HepG2 (cell line): ENCODE measurements around the gene DNM3. TPM values are rescaled to one million over a fixed set of nuclear protein-coding genes. Genes with fewer than 3 reads are reported as not detected.

Source experiments
- ATF1 ChIP-seq: IDR thresholded peaks from 2 replicates; pipeline ENCODE4 v1.6.1; 2016; ENCODE audit warnings: mild to moderate bottlenecking, control low read depth
- CEBPB ChIP-seq: IDR thresholded peaks from 2 replicates; pipeline ENCODE4 v1.6.1; 2011; ENCODE audit warnings: low read depth, low read length, improper control_type of control experiment, borderline replicate concordance
- CEBPZ ChIP-seq: IDR thresholded peaks from 2 replicates; pipeline ENCODE4 v1.6.1; 2012; ENCODE audit warnings: low read length, improper control_type of control experiment
- CHCHD3 ChIP-seq: sonication (generic); formaldehyde crosslinking; IDR thresholded peaks from 2 replicates; pipeline ENCODE4 v1.8.0; 2022; ENCODE audit warnings: mild to moderate bottlenecking, missing genetic modification reagents, moderate library complexity
- DPF2 ChIP-seq: sonication (generic); formaldehyde crosslinking; IDR thresholded peaks from 2 replicates; pipeline ENCODE4 v1.4.0; 2020; ENCODE audit warnings: mild to moderate bottlenecking, low read depth, missing genetic modification reagents, borderline replicate concordance
- DR1 ChIP-seq: sonication (generic); formaldehyde crosslinking; IDR thresholded peaks from 2 replicates; pipeline ENCODE4 v1.8.0; 2021; ENCODE audit warnings: mild to moderate bottlenecking, missing genetic modification reagents, inconsistent platforms
- ELF4 ChIP-seq: sonication (generic); formaldehyde crosslinking; IDR thresholded peaks from 2 replicates; pipeline ENCODE4 v1.5.0; 2020; ENCODE audit warnings: missing genetic modification reagents, mild to moderate bottlenecking, moderate library complexity, borderline replicate concordance
- EZH2 ChIP-seq: conservative IDR thresholded peaks from 2 replicates; pipeline ENCODE4 v1.6.1; 2012; ENCODE audit warnings: mild to moderate bottlenecking, low read depth, low read length, moderate library complexity
- GTF3A ChIP-seq: sonication (generic); formaldehyde crosslinking; conservative IDR thresholded peaks from 2 replicates; pipeline ENCODE4 v1.4.0; 2020; ENCODE audit warnings: mild to moderate bottlenecking, missing genetic modification reagents
- HHEX ChIP-seq: IDR thresholded peaks from 2 replicates; pipeline ENCODE4 v1.6.1; 2016; ENCODE audit warnings: control low read depth
- PTBP1 ChIP-seq: fragments of 200-400 bp; formaldehyde crosslinking; IDR thresholded peaks from 2 replicates; pipeline ENCODE4 v1.6.1; 2018; ENCODE audit warnings: low read length, low read depth; ENCODE audit not compliant: poor library complexity, severe bottlenecking
- SIX1 ChIP-seq: sonication (generic); formaldehyde crosslinking; IDR thresholded peaks from 2 replicates; pipeline ENCODE4 v1.4.0; 2020; ENCODE audit warnings: missing genetic modification reagents, borderline replicate concordance
- ZBTB20 ChIP-seq: sonication (generic); formaldehyde crosslinking; IDR thresholded peaks from 2 replicates; pipeline ENCODE4 v1.8.1; 2023; ENCODE audit warnings: missing genetic modification reagents, low read depth, mild to moderate bottlenecking, borderline replicate concordance
- ZBTB3 ChIP-seq: sonication (generic); formaldehyde crosslinking; IDR thresholded peaks from 2 replicates; pipeline ENCODE4 v1.4.0; 2020; ENCODE audit warnings: low read depth, mild to moderate bottlenecking, moderate library complexity, missing genetic modification reagents, borderline replicate concordance
- ZNF276 ChIP-seq: sonication (generic); formaldehyde crosslinking; IDR thresholded peaks from 2 replicates; pipeline ENCODE4 v1.4.0; 2020; ENCODE audit warnings: mild to moderate bottlenecking, low read depth, missing genetic modification reagents
- ZNF33B ChIP-seq: sonication (generic); formaldehyde crosslinking; IDR thresholded peaks from 2 replicates; pipeline ENCODE4 v1.5.1; 2020; ENCODE audit warnings: mild to moderate bottlenecking, missing genetic modification reagents
- ZNF580 ChIP-seq: IDR thresholded peaks from 2 replicates; pipeline ENCODE4 v1.6.1; 2016; ENCODE audit warnings: low read depth, borderline replicate concordance
- ZNF629 ChIP-seq: sonication (generic); formaldehyde crosslinking; conservative IDR thresholded peaks from 2 replicates; pipeline ENCODE4 v1.5.0; 2020; ENCODE audit warnings: missing genetic modification reagents
- ZNF672 ChIP-seq: sonication (generic); formaldehyde crosslinking; IDR thresholded peaks from 2 replicates; pipeline ENCODE4 v1.8.1; 2022; ENCODE audit warnings: missing genetic modification reagents
- ZNF740 ChIP-seq: sonication (generic); formaldehyde crosslinking; IDR thresholded peaks from 2 replicates; pipeline ENCODE4 v1.4.0; 2020; ENCODE audit warnings: missing genetic modification reagents
- ZNF891 ChIP-seq: sonication (generic); formaldehyde crosslinking; IDR thresholded peaks from 2 replicates; pipeline ENCODE4 v1.5.0; 2020; ENCODE audit warnings: mild to moderate bottlenecking, missing genetic modification reagents
- polyA plus RNA-seq, 8 experiments: library from polyadenylated mRNA; depleted of rRNA in 3 of 8; stranded (reverse) in 7 of 8; unstranded in 1 of 8; fragments of >200 nt; fragmentation: Illumina TruSeq in 4 of 8; extraction: Trizol in 4 of 8; gene quantifications; 2 replicates each; pipeline versions ENCODE4 v1.2.1 to v1.2.3, GENCODE V29; 2011 to 2016; ENCODE audit warnings: low read depth in 4 of 8, missing spikeins in 1 of 8, mixed read lengths in 1 of 8; ENCODE audit not compliant: insufficient read depth in 1 of 8
- total RNA-seq, 5 experiments: library from RNA; depleted of rRNA; stranded (reverse); fragments of >200 nt; fragmentation: Illumina TruSeq; extraction: Trizol; gene quantifications; 2 replicates each; pipeline ENCODE4 v1.2.3, GENCODE V29; 2016; ENCODE audit warnings: low read depth in 1 of 5
- TF ChIP-seq, protein P1 (sequence below): conservative IDR thresholded peaks from 2 replicates; pipeline ENCODE4 v1.6.1; 2018; ENCODE audit warnings: missing genetic modification reagents

Gene DNM3
- total and polyA plus RNA-seq, 2 of the 13 experiments (the other 11 are each of a cell fraction or from before 2014, with no cell fraction given): 0.05 TPM; not detected in 1

- TF ChIP-seq ZNF276 (CRISPR knock-in tag) (peak; percentile 42; the same call in 1 of the 2 replicates), ZNF33B (CRISPR knock-in tag) (0 out of 2 replicates have a peak, but pooled peaks have one; percentile 72), EZH2 (no peak), ATF1 (no peak), ZNF891 (CRISPR knock-in tag) (peak; percentile 68; the same call in 1 of the 2 replicates), ZNF629 (CRISPR knock-in tag) (no peak), ELF4 (CRISPR knock-in tag) (peak; percentile 89; the same call in 1 of the 2 replicates), SIX1 (CRISPR knock-in tag) (no peak), DPF2 (CRISPR knock-in tag) (no peak), ZBTB20 (CRISPR knock-in tag) (peak; percentile 52; the same call in 1 of the 2 replicates), ZNF672 (CRISPR knock-in tag) (no peak), HHEX (no peak), CEBPZ (no peak), PTBP1 (no peak), ZNF580 (CRISPR knock-in tag) (peak; percentile 85), CEBPB (no peak), ZNF740 (CRISPR knock-in tag) (no peak), CHCHD3 (CRISPR knock-in tag) (no peak), ZBTB3 (peak; percentile 43; the same call in 1 of the 2 replicates), GTF3A (CRISPR knock-in tag) (no peak), DR1 (CRISPR knock-in tag) (no peak)
- TF ChIP-seq, protein P1, sequence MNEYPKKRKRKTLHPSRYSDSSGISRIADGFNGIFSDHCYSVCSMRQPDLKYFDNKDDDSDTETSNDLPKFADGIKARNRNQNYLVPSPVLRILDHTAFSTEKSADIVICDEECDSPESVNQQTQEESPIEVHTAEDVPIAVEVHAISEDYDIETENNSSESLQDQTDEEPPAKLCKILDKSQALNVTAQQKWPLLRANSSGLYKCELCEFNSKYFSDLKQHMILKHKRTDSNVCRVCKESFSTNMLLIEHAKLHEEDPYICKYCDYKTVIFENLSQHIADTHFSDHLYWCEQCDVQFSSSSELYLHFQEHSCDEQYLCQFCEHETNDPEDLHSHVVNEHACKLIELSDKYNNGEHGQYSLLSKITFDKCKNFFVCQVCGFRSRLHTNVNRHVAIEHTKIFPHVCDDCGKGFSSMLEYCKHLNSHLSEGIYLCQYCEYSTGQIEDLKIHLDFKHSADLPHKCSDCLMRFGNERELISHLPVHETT (CRISPR knock-in tag): no peak
These were observed 602.6 kb downstream of the DNM3 start, which contains the start of gene PIGC (continued) for GRCh38 chr1:172443666-172444453.
